ENCODE measurements around the gene YJEFN3. TPM values are rescaled to one million over a fixed set of nuclear protein-coding genes. Genes with fewer than 3 reads are reported as not detected.

Gene YJEFN3
- total RNA-seq = 10 to 100 TPM in 1 of 2 donors, 1 to 10 TPM in 1; 8.1 to 19.3 TPM

DNA sequence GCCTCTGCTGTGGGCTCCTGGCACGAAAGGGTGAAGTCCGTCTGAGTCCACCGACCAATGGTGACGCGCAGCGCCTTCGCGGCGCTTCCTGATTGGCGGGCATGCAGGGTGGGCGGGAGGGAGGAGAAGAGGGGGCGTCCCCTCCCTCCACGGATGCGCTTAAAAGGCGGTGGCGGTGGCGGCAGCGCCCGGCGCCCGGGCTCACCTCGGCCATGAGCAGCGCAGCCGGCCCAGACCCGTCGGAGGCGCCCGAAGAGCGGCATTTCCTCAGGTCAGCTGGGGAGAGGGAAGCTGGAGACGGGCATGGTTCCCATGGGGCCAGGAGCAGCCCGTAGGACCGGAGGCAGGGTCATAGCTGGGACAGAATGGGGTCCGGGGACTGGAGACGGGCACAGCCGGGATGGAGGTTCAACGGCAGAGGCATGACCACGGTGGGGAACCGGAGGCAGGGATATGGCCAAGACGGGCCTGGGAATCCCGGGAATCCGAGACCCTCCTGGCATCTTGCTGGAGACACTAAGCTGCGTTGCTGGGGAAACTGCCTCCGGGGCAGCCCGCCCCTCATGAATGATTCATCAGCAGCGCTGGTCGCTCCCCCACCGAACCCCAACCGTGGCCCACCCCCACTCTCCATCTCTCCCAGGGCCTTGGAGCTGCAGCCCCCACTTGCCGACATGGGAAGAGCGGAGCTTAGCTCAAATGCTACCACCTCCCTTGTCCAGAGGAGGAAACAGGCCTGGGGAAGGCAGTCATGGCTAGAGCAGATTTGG lies at the start of gene YJEFN3:
YJEFN3 (plus strand) TSS at position 191 of the 770 bp plus-strand sequence; CDS start at position 213, 22 bp downstream.
- no peaks in the 10 kb centered on the region for H3K9me3 ChIP-seq
- H3K4me1 ChIP-seq (replicated peaks) = no peaks in the 10 kb centered on the region
- H3K27ac ChIP-seq = no peak within 1 kb of the TSS
- no peak for DNase-seq (ENCODE audit: low spot score)
- intact Hi-C loops (cut with DNase I) = no loop called here
- TF ChIP-seq POLR2A (IDR thresholded peaks at IDR 0.05) = no peak
- no peak for TF ChIP-seq POLR2AphosphoS5 (IDR thresholded peaks at IDR 0.05)
- TF ChIP-seq CTCF (IDR thresholded peaks at IDR 0.05) = no peak
- H3K27me3 ChIP-seq (replicated peaks; ENCODE audit: insufficient read depth) = no peaks in the 10 kb centered on the region
- H3K36me3 ChIP-seq = no peaks in the 10 kb centered on the region
- peak within 1 kb of the TSS in 1 of 2 donors; percentile 12 for H3K4me3 ChIP-seq
- WGBS = 34% methylated on average over 50 of the region's 50 CpGs

GRCh38 chr19:19480688-19481087 lies 48.0 kb upstream of the YJEFN3 start:
- Histone ChIP-seq H3K4me1 (replicated peaks) (no peaks in the 10 kb centered on the region), H3K27ac (no peak overlapping the region), H3K36me3 (no peaks in the 10 kb centered on the region), H3K27me3 (replicated peaks; ENCODE audit: insufficient read depth) (no peaks in the 10 kb centered on the region), H3K4me3 (no peak overlapping the region), H3K9me3 (no peaks in the 10 kb centered on the region)
- WGBS = 64% methylated on average over 5 of the region's 5 CpGs
- intact Hi-C loops (cut with DNase I) = no loop called here
- DNase-seq (ENCODE audit: low spot score) = no peak
- no peak for TF ChIP-seq POLR2A (IDR thresholded peaks at IDR 0.05)
- TF ChIP-seq CTCF (IDR thresholded peaks at IDR 0.05) = no peak
- no peak for TF ChIP-seq POLR2AphosphoS5 (IDR thresholded peaks at IDR 0.05)

DNA sequence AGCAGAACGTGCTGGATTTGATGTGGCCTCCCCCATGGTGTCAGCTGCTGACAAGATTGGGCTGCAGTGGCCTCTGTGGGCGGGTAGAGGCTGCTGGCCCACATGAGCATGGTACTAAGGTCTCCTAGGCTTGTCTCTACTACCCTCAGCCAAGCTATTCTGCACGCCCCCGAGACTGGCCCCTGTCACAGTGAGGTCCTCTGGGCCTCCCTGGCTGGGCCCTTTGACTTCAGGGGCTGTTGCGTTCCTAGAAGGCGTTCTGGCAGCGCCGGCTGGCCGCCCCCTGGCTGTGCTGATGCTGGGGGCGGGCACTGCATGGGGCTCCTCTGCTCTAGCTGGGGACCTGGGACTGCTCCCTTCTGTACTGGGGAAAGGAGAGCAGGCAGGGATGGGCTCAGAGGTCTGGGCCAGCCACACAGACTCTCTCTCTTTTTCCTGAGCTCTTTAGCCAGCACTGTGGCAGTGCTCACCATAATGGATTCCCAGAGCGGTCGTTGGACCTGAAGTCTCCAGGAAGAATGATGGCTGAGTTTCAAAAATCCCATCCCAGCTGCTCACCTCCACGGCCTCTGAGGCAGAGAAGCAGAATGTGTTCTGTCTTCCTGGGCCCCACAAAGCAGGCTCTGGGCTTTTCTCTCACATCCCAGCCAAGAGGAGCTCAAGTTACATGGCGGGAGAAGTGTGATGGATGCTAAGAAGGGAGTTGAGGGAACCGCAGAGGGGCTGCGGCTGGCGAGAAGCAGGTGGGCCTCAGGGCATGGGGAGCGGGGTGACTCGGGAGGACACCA lies 45.7 kb upstream of the YJEFN3 start:
- DNase-seq (ENCODE audit: low spot score) = no peak
- no peak for TF ChIP-seq POLR2AphosphoS5 (IDR thresholded peaks at IDR 0.05)
- no peak for TF ChIP-seq POLR2A (IDR thresholded peaks at IDR 0.05)
- TF ChIP-seq CTCF (IDR thresholded peaks at IDR 0.05) = no peak
- intact Hi-C loops (cut with DNase I) = no loop called here
- WGBS = 73% methylated on average over 18 of the region's 19 CpGs
- Histone ChIP-seq H3K27me3 (replicated peaks; ENCODE audit: insufficient read depth) (no peaks in the 10 kb centered on the region), H3K4me3 (no peak overlapping the region), H3K4me1 (replicated peaks) (no peaks in the 10 kb centered on the region), H3K27ac (no peak overlapping the region), H3K9me3 (no peaks in the 10 kb centered on the region), H3K36me3 (no peaks in the 10 kb centered on the region)

DNA sequence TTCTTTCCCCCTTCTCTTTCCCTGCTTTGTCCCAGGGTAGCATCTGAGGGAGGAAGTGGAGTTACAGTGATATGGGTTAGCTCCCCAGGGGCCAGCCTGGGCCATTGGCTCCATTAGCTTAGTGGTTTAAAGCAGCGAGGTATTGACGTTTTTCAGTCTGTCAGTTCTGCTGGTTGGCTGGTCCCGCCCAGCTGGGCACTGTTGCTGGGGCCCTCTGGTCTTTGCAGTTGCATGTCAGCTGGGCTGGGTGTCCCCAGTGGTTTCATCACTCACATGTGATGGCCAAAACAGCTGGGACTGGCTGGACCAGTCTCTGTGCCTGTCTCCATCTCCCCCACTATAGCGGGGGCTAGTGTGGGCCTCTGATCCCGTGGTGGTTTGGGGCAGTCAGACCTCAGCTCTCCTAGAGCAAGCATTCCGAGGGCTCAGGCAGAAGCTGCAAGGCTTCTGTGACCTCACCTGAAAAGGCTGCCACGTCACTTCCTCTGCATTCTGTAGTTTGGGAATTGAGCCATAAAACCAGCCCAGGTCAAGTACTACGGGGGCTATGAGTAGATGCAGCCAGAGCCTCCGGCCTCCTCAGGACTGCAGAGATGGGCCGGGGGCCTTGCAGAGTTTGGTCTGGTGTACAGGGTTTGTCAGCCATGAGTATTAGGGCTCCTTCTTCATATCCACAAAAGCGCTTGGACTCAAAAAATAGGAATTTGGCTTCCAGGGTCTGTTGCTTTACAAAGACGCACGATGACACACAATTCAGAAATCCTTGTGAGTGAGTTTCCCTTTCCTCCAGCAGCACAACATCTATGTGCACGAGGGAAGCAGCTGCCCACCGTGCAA lies 43.3 kb upstream of the YJEFN3 start:
- Histone ChIP-seq H3K27ac (no peak overlapping the region), H3K9me3 (no peaks in the 10 kb centered on the region), H3K4me3 (no peak overlapping the region), H3K27me3 (replicated peaks; ENCODE audit: insufficient read depth) (no peaks in the 10 kb centered on the region), H3K4me1 (replicated peaks) (no peaks in the 10 kb centered on the region), H3K36me3 (no peaks in the 10 kb centered on the region)
- DNase-seq (ENCODE audit: low spot score) = no peak
- intact Hi-C loops (cut with DNase I) = no loop called here
- TF ChIP-seq CTCF (IDR thresholded peaks at IDR 0.05) (no peak), POLR2A (IDR thresholded peaks at IDR 0.05) (no peak), POLR2AphosphoS5 (IDR thresholded peaks at IDR 0.05) (no peak)
- WGBS = 82% methylated on average over 15 of the region's 15 CpGs

Measured in prostate gland (tissue), 2 donors.